ENCODE data around the gene CFAP410. TPM values are rescaled to one million over a fixed set of nuclear protein-coding genes. Genes with fewer than 3 reads are reported as not detected.

The CFAP410 gene
- polyA plus RNA-seq, 1 donor from 2014 or later, result 36.5 TPM

GRCh38 chr21:44291936-44292811, 47.0 kb downstream of the CFAP410 start:
- Histone ChIP-seq H3K9me3 (ENCODE audit: low read length) (no peaks in the 10 kb centered on the region), H3K36me3 (ENCODE audit: insufficient read depth, low read length) (no peaks in the 10 kb centered on the region), H3K4me2 (ENCODE audit: low read length) (no peak overlapping the region), H3K27me3 (ENCODE audit: insufficient read depth, low read depth, low read length) (no peaks in the 10 kb centered on the region), H4K20me1 (ENCODE audit: insufficient read depth) (no peaks in the 10 kb centered on the region), H3K9me2 (ENCODE audit: insufficient read depth, low read length) (no peaks in the 10 kb centered on the region), H3K79me2 (replicated peaks; ENCODE audit: insufficient read depth, low read length) (no peaks in the 10 kb centered on the region), H3K4me3 (ENCODE audit: low read length) (no peak overlapping the region), H2AFZ (ENCODE audit: low read depth, low read length) (no peak overlapping the region), H3K9ac (ENCODE audit: low read length) (no peak overlapping the region), H3K27ac (ENCODE audit: low read length) (no peak overlapping the region), H3F3A (ENCODE audit: insufficient read depth, low read length, poor library complexity, severe bottlenecking) (no peaks in the 10 kb centered on the region)
- TF ChIP-seq EP300 (conservative IDR thresholded peaks at IDR 0.05; ENCODE audit: poor library complexity, severe bottlenecking) (no peak), SMC3 (conservative IDR thresholded peaks at IDR 0.05; ENCODE audit: poor library complexity) (no peak), CTCF (IDR thresholded peaks at IDR 0.05; ENCODE audit: poor library complexity, severe bottlenecking) (no peak), RAD21 (conservative IDR thresholded peaks at IDR 0.05) (no peak), EZH2 (IDR thresholded peaks at IDR 0.05; ENCODE audit: borderline replicate concordance, insufficient read depth, low read length, poor library complexity, severe bottlenecking) (no peak), MXI1 (conservative IDR thresholded peaks at IDR 0.05; ENCODE audit: poor library complexity, severe bottlenecking) (no peak), POLR2AphosphoS5 (IDR thresholded peaks at IDR 0.05) (no peak), TAF1 (IDR thresholded peaks at IDR 0.05; ENCODE audit: low read depth) (no peak)
- TF ChIP-seq, protein P1, sequence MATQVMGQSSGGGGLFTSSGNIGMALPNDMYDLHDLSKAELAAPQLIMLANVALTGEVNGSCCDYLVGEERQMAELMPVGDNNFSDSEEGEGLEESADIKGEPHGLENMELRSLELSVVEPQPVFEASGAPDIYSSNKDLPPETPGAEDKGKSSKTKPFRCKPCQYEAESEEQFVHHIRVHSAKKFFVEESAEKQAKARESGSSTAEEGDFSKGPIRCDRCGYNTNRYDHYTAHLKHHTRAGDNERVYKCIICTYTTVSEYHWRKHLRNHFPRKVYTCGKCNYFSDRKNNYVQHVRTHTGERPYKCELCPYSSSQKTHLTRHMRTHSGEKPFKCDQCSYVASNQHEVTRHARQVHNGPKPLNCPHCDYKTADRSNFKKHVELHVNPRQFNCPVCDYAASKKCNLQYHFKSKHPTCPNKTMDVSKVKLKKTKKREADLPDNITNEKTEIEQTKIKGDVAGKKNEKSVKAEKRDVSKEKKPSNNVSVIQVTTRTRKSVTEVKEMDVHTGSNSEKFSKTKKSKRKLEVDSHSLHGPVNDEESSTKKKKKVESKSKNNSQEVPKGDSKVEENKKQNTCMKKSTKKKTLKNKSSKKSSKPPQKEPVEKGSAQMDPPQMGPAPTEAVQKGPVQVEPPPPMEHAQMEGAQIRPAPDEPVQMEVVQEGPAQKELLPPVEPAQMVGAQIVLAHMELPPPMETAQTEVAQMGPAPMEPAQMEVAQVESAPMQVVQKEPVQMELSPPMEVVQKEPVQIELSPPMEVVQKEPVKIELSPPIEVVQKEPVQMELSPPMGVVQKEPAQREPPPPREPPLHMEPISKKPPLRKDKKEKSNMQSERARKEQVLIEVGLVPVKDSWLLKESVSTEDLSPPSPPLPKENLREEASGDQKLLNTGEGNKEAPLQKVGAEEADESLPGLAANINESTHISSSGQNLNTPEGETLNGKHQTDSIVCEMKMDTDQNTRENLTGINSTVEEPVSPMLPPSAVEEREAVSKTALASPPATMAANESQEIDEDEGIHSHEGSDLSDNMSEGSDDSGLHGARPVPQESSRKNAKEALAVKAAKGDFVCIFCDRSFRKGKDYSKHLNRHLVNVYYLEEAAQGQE (IDR thresholded peaks at IDR 0.05; ENCODE audit: borderline replicate concordance), result no peak

DNA sequence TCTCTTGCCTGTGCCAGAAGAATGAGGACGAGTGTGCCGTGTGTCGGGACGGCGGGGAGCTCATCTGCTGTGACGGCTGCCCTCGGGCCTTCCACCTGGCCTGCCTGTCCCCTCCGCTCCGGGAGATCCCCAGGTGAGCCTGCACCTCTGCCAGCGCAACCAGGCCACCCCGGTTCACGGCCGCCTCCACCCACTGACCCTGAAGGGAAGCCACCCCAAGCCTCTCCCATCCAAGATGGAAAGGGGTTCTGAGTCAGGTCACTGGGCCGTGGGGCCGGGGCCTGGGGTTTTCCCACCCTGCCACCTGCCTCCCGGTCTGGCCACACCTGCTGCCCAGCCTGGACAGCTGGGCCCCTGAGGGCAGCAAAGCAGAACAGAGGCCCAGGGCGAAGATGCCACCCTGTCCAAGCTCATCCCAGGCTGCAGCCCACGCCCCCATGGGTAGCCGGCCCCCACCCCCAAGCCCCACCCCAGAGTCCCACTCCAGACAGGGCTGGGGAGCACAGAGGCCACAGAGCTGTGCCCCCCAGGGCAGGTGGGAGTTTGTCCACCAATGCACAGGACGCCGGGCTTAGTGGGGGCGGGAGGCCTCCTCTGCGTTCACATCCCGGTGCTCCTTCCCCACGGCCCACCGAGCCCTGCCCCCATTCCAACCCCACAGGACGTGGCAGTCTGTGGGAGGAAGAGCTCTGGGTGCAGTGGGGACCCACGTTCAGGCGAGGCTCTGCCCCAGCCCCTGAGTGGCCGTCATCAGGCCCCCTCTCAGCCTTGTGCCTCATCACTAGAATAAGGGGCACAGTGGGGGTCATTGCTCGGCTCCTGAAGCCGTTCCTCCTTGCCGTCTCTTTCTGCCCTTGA, 47.9 kb downstream of the CFAP410 start:
- no peak overlapping the region for H3K4me3 ChIP-seq (ENCODE audit: low read length)
- H3K79me2 ChIP-seq (replicated peaks; ENCODE audit: insufficient read depth, low read length), result no peaks in the 10 kb centered on the region
- no peak for TF ChIP-seq CTCF (IDR thresholded peaks at IDR 0.05; ENCODE audit: poor library complexity, severe bottlenecking)
- no peak for TF ChIP-seq TAF1 (IDR thresholded peaks at IDR 0.05; ENCODE audit: low read depth)
- no peak for TF ChIP-seq MXI1 (conservative IDR thresholded peaks at IDR 0.05; ENCODE audit: poor library complexity, severe bottlenecking)
- no peak for TF ChIP-seq SMC3 (conservative IDR thresholded peaks at IDR 0.05; ENCODE audit: poor library complexity)
- TF ChIP-seq EZH2 (IDR thresholded peaks at IDR 0.05; ENCODE audit: borderline replicate concordance, insufficient read depth, low read length, poor library complexity, severe bottlenecking), result no peak
- TF ChIP-seq, protein P1 (IDR thresholded peaks at IDR 0.05; ENCODE audit: borderline replicate concordance), result no peak
- no peak for TF ChIP-seq EP300 (conservative IDR thresholded peaks at IDR 0.05; ENCODE audit: poor library complexity, severe bottlenecking)
- TF ChIP-seq POLR2AphosphoS5 (IDR thresholded peaks at IDR 0.05), result no peak
- no peak for TF ChIP-seq RAD21 (conservative IDR thresholded peaks at IDR 0.05)

More for the DNA sequence above, 47.9 kb downstream of the CFAP410 start:
- no peaks in the 10 kb centered on the region for H3F3A ChIP-seq (ENCODE audit: insufficient read depth, low read length, poor library complexity, severe bottlenecking)
- no peak overlapping the region for H3K9ac ChIP-seq (ENCODE audit: low read length)
- H4K20me1 ChIP-seq (ENCODE audit: insufficient read depth), result no peaks in the 10 kb centered on the region
- no peaks in the 10 kb centered on the region for H3K9me3 ChIP-seq (ENCODE audit: low read length)
- H3K4me2 ChIP-seq (ENCODE audit: low read length), result no peak overlapping the region
- no peak overlapping the region for H3K27ac ChIP-seq (ENCODE audit: low read length)
- H2AFZ ChIP-seq (ENCODE audit: low read depth, low read length), result no peak overlapping the region
- H3K36me3 ChIP-seq (ENCODE audit: insufficient read depth, low read length), result no peaks in the 10 kb centered on the region
- H3K27me3 ChIP-seq (ENCODE audit: insufficient read depth, low read depth, low read length), result peaks cover 6% of the 10 kb centered on the region
- H3K9me2 ChIP-seq (ENCODE audit: insufficient read depth, low read length), result no peaks in the 10 kb centered on the region

All from neural cell (in vitro differentiated cells).